Smooth muscle cell (in vitro differentiated cells): Measurements from ENCODE around the gene HCFC1R1. TPM values are rescaled to one million over a fixed set of nuclear protein-coding genes. Genes with fewer than 3 reads are reported as not detected.

Source experiments
- DNase-seq: peaks from one replicate; lab custom pipeline; 2025; ENCODE audit not compliant: unreplicated experiment; lab: John Stamatoyannopoulos, UW
- H2AFZ ChIP-seq: fragments of 200-600 bp; sonication (generic); 2 replicates; pipeline ENCODE4 v1.6.0; 2016; ENCODE audit warnings: antibody characterized with exemption, low read depth, mild to moderate bottlenecking
- H3F3A ChIP-seq: fragments of 200-600 bp; sonication (generic); 2 replicates; pipeline ENCODE4 v1.6.0; 2017; ENCODE audit warnings: antibody characterized with exemption, low read depth
- H3K27ac ChIP-seq: fragments of 200-600 bp; sonication (generic); 2 replicates; pipeline ENCODE4 v1.5.1; 2016; ENCODE audit warnings: low read depth, mild to moderate bottlenecking
- H3K27me3 ChIP-seq: fragments of 200-600 bp; sonication (generic); 2 replicates; pipeline ENCODE4 v1.6.1; 2016; ENCODE audit warnings: low read depth, mild to moderate bottlenecking
- H3K36me3 ChIP-seq: fragments of 200-600 bp; sonication (generic); 2 replicates; pipeline ENCODE4 v1.5.1; 2016; ENCODE audit warnings: low read depth
- H3K4me1 ChIP-seq: fragments of 200-600 bp; sonication (generic); 2 replicates; pipeline ENCODE4 v1.5.1; 2016; ENCODE audit warnings: low read depth
- H3K4me2 ChIP-seq: fragments of 200-600 bp; sonication (generic); 2 replicates; pipeline ENCODE4 v1.6.0; 2016; ENCODE audit warnings: mild to moderate bottlenecking
- H3K4me3 ChIP-seq: fragments of 200-600 bp; sonication (generic); 2 replicates; pipeline ENCODE4 v1.5.1; 2016; ENCODE audit warnings: mild to moderate bottlenecking
- H3K79me2 ChIP-seq: fragments of 200-600 bp; sonication (generic); 2 replicates; pipeline ENCODE4 v1.6.0; 2016; ENCODE audit warnings: low read depth, mild to moderate bottlenecking
- H3K9ac ChIP-seq: fragments of 200-600 bp; sonication (generic); 2 replicates; pipeline ENCODE4 v1.6.0; 2016; ENCODE audit warnings: low read depth
- H3K9me3 ChIP-seq: fragments of 200-600 bp; sonication (generic); replicated peaks from 2 replicates; pipeline ENCODE4 v1.5.1; 2016; ENCODE audit warnings: low read depth
- H4K20me1 ChIP-seq: fragments of 200-600 bp; sonication (generic); 2 replicates; pipeline ENCODE4 v1.6.0; 2016; ENCODE audit warnings: low read depth
- CTCF ChIP-seq: fragments of 200-600 bp; sonication (generic); IDR thresholded peaks from 2 replicates; pipeline ENCODE4 v1.5.1; 2017; ENCODE audit warnings: borderline replicate concordance, mild to moderate bottlenecking, antibody characterized with exemption; ENCODE audit not compliant: insufficient read depth, poor library complexity, severe bottlenecking
- WGBS: methylation state at CpG from one replicate; pipeline ENCODE4 v1.1.7; 2016; ENCODE audit warnings: low lambda C conversion rate; 5-methylcytosine and 5-hydroxymethylcytosine counted together
- polyA plus RNA-seq: library from polyadenylated mRNA; unstranded; fragments of >200 nt; fragmentation: Nextera tagmentation; extraction: Ambion mirVana; gene quantifications from 2 replicates; pipeline ENCODE4 v1.2.1, GENCODE V29; 2016
- total RNA-seq: library from RNA; depleted of rRNA; stranded (reverse); fragments of >200 nt; gene quantifications from 2 replicates; pipeline ENCODE4 v1.2.3, GENCODE V29; 2014

The HCFC1R1 gene
- total and polyA plus RNA-seq, 2 experiments from 2014 or later: 63.3 to 337 TPM

- no peaks in the 10 kb centered on the region for H3K9me3 ChIP-seq
- H3K79me2 ChIP-seq: no peaks in the 10 kb centered on the region
- H3K4me3 ChIP-seq: peak overlapping the region; percentile 99
- H2AFZ ChIP-seq: no peak overlapping the region
- peak overlapping the region; percentile 99 for H3K4me2 ChIP-seq
- TF ChIP-seq CTCF: no peak
- peaks cover 7% of the 10 kb centered on the region for H3K4me1 ChIP-seq
- peak overlapping the region; percentile 70 for H3K27ac ChIP-seq
- DNase-seq: no peak
- H3K36me3 ChIP-seq: no peaks in the 10 kb centered on the region
- H3K27me3 ChIP-seq: no peaks in the 10 kb centered on the region
- peak overlapping the region; percentile 44 for H3K9ac ChIP-seq
- peaks cover 12% of the 10 kb centered on the region for H3F3A ChIP-seq
- peaks cover 9% of the 10 kb centered on the region for H4K20me1 ChIP-seq
- 60% methylated on average over 9 of the region's 9 CpGs for WGBS
Observed at GRCh38 chr16:3059723-3060242, 36.0 kb upstream of the HCFC1R1 start.

DNA sequence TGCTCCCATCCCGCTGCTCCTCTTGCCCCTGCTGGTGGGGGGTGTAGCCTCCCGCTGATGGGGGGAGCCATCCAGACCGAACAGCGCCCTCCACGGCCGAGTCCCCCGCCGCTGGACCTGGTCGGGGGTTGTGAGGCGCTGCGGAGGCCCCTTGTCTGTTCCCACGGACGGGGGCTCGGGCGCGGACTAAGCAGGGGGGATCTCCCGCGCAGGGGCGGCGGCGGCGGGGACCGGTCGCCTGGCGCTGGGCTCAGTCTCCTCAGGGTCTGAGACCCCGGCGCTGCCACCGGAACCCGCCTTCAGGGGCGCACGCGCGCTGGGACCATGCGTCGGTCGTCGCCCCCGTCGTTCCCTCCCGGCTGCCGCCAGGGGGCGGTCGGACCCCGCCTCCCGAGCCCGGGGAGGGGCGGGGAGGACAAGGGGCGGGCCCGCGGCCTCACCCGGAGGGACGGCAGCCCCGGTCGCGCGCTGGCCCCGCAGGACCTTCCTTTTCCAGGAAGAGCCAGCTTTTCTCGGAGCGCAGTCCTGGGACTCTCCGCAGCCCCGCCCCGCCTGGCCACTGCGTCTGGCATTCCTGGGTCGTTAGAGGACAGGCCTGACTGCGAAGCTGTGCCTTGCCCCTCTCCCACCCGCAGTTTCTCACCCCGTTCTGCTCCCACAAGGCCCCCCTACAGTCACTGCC, 35.4 kb upstream of the HCFC1R1 start:
- 1% methylated on average over 39 of the region's 67 CpGs for WGBS
- H3K9me3 ChIP-seq: no peaks in the 10 kb centered on the region
- H3K9ac ChIP-seq: peak overlapping the region; percentile 84
- H3K4me1 ChIP-seq: peaks cover 7% of the 10 kb centered on the region
- peak; percentile 86 for DNase-seq
- H3K27me3 ChIP-seq: no peaks in the 10 kb centered on the region
- peaks cover 9% of the 10 kb centered on the region for H4K20me1 ChIP-seq
- peak; percentile 86 for TF ChIP-seq CTCF
- peak overlapping the region; percentile 99 for H3K4me3 ChIP-seq
- H2AFZ ChIP-seq: peak overlapping the region; percentile 97
- no peaks in the 10 kb centered on the region for H3K79me2 ChIP-seq
- peaks cover 12% of the 10 kb centered on the region for H3F3A ChIP-seq
- H3K4me2 ChIP-seq: peak overlapping the region; percentile 99
- H3K27ac ChIP-seq: peak overlapping the region; percentile 70
- no peaks in the 10 kb centered on the region for H3K36me3 ChIP-seq

DNA sequence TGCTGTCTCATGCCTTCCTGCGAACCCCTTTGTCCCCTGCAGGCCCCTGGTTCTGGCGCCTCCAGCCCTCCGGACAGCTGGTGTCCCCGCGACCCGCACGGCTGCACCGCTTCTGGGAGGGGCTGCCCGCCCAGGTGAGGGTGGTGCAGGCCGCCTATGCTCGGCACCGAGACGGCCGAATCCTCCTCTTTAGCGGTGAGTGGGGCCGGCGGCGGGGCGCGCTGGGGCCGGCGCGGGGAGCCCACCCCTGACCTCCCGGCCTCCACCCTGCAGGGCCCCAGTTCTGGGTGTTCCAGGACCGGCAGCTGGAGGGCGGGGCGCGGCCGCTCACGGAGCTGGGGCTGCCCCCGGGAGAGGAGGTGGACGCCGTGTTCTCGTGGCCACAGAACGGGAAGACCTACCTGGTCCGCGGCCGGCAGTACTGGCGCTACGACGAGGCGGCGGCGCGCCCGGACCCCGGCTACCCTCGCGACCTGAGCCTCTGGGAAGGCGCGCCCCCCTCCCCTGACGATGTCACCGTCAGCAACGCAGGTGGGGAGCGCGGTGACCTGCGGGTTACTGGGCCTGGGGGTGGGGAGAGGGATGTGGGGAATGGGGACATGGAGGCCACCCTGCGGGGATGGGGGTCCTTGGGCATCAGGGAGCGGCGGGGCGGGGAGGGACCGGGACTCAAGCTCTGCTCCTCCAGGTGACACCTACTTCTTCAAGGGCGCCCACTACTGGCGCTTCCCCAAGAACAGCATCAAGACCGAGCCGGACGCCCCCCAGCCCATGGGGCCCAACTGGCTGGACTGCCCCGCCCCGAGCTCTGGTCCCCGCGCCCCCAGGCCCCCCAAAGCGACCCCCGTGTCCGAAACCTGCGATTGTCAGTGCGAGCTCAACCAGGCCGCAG, 34.6 kb upstream of the HCFC1R1 start:
- Histone ChIP-seq H2AFZ (peak overlapping the region; percentile 97), H3K4me3 (peak overlapping the region; percentile 99), H3K9ac (peak overlapping the region; percentile 84), H3K36me3 (no peaks in the 10 kb centered on the region), H3K9me3 (no peaks in the 10 kb centered on the region), H3K4me2 (peak overlapping the region; percentile 99), H3K27ac (no peak overlapping the region), H3K79me2 (no peaks in the 10 kb centered on the region), H3K4me1 (peaks cover 7% of the 10 kb centered on the region), H3K27me3 (no peaks in the 10 kb centered on the region), H4K20me1 (peaks cover 9% of the 10 kb centered on the region), H3F3A (peaks cover 12% of the 10 kb centered on the region)
- 26% methylated on average over 23 of the region's 77 CpGs for WGBS
- no peak for TF ChIP-seq CTCF
- no peak for DNase-seq
